BE2C (cell line): ENCODE data around the gene DIPK1B.

Source experiments
- DNase-seq: peaks from one replicate; pipeline ENCODE4 v3.0.0-alpha.2; 2020
- H3K27me3 ChIP-seq: fragments of 250-450 bp; sonication (Bioruptor Pico); 2 replicates; pipeline ENCODE4 v1.5.1; 2020; ENCODE audit warnings: mild to moderate bottlenecking
- H3K36me3 ChIP-seq: fragments of 250-450 bp; sonication (Bioruptor Pico); 2 replicates; pipeline ENCODE4 v1.5.1; 2020; ENCODE audit warnings: mild to moderate bottlenecking
- H3K4me1 ChIP-seq: fragments of 250-450 bp; sonication (Bioruptor Pico); 2 replicates; pipeline ENCODE4 v1.5.1; 2020
- H3K4me3 ChIP-seq: 2 replicates; pipeline ENCODE4 v1.5.1; 2011; ENCODE audit warnings: low read depth, low read length
- H3K9me3 ChIP-seq: fragments of 250-450 bp; sonication (Bioruptor Pico); 2 replicates; pipeline ENCODE4 v1.5.1; 2020
- TF ChIP-seq, protein P1 (sequence below): IDR thresholded peaks from 2 replicates; pipeline ENCODE4 v1.5.1; 2012; ENCODE audit warnings: mild to moderate bottlenecking, low read depth, low read length

Gene DIPK1B

GRCh38 chr9:136723362-136723976 lies 11.1 kb downstream of the DIPK1B start:
- H3K4me1 ChIP-seq = peaks cover 35% of the 10 kb centered on the region
- no peaks in the 10 kb centered on the region for H3K27me3 ChIP-seq
- no peaks in the 10 kb centered on the region for H3K9me3 ChIP-seq
- no peak overlapping the region for H3K4me3 ChIP-seq
- H3K36me3 ChIP-seq = peaks cover 70% of the 10 kb centered on the region
- peak; percentile 50 for DNase-seq
- TF ChIP-seq, protein P1, sequence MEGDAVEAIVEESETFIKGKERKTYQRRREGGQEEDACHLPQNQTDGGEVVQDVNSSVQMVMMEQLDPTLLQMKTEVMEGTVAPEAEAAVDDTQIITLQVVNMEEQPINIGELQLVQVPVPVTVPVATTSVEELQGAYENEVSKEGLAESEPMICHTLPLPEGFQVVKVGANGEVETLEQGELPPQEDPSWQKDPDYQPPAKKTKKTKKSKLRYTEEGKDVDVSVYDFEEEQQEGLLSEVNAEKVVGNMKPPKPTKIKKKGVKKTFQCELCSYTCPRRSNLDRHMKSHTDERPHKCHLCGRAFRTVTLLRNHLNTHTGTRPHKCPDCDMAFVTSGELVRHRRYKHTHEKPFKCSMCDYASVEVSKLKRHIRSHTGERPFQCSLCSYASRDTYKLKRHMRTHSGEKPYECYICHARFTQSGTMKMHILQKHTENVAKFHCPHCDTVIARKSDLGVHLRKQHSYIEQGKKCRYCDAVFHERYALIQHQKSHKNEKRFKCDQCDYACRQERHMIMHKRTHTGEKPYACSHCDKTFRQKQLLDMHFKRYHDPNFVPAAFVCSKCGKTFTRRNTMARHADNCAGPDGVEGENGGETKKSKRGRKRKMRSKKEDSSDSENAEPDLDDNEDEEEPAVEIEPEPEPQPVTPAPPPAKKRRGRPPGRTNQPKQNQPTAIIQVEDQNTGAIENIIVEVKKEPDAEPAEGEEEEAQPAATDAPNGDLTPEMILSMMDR = no peak

DNA sequence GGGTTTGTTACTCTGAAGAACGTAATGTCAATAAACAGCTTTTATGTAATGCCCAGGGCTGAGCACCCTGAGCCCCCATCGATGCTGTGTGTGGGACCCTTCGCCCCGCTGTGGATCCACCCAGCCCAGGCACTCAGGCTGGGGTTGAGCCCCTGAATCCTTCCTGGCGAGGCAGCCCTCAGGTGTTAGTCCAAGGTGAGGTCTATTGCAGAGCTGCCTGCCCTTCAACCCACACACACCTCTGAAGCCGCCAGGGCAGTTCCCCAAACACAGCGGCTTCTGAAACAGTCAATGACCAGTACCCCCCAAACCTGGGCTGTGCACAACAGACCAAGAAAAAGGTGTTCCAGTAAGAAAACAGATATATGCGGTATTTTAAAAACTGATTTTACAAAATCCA lies 11.6 kb downstream of the DIPK1B start:
- DNase-seq = no peak
- Histone ChIP-seq H3K9me3 (no peaks in the 10 kb centered on the region), H3K4me3 (no peak overlapping the region), H3K36me3 (peaks cover 70% of the 10 kb centered on the region), H3K4me1 (peaks cover 35% of the 10 kb centered on the region), H3K27me3 (no peaks in the 10 kb centered on the region)
- TF ChIP-seq, protein P1 = no peak

DNA sequence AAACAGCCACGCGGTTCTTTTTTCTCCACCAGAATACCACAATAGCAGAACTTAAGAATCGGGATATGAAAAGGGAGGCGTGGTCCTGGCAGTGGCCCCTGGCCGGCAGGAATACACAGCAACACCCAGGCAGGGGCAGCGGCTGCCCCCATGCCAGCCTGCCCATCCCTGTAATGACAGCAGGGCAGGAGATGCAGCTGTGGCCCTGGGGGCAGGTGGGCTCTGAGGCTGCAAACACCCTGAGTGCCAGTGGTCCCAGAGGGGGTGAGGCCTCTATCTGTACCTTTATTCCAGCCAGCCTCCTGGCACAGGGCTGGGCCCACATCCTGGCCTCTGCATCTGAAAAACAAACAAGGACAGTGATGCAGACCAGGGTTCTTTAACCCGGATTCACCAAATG lies 12.4 kb downstream of the DIPK1B start:
- Histone ChIP-seq H3K36me3 (peaks cover 64% of the 10 kb centered on the region), H3K9me3 (no peaks in the 10 kb centered on the region; the same call in 1 of the 2 replicates), H3K4me1 (peaks cover 30% of the 10 kb centered on the region), H3K27me3 (no peaks in the 10 kb centered on the region), H3K4me3 (peak overlapping the region; percentile 24; the same call in 1 of the 2 replicates)
- TF ChIP-seq, protein P1 = no peak
- DNase-seq = no peak

DNA sequence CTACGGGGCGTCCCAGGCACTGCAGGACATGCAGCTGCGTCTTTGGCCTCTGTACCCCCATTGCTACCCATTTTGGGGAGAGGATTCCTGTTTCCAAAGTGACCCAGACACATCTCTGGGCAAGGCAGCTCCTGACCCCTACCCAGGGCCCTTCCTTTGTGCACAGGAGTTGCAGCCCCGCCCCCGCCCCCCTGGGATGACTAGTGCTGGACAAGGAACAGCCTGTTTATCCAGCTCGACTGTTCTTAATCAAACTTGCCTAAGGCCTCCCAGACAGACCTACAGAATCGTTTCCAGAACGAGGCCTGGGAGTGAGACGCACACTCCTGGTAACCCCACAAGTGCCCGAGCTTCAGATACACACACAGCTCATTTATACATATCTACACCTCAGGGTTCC lies 13.2 kb downstream of the DIPK1B start:
- Histone ChIP-seq H3K4me3 (peak overlapping the region; percentile 100), H3K27me3 (no peaks in the 10 kb centered on the region), H3K9me3 (no peaks in the 10 kb centered on the region; the same call in 1 of the 2 replicates), H3K4me1 (peaks cover 23% of the 10 kb centered on the region), H3K36me3 (peaks cover 57% of the 10 kb centered on the region)
- DNase-seq = peak; percentile 57
- TF ChIP-seq, protein P1 = no peak

DNA sequence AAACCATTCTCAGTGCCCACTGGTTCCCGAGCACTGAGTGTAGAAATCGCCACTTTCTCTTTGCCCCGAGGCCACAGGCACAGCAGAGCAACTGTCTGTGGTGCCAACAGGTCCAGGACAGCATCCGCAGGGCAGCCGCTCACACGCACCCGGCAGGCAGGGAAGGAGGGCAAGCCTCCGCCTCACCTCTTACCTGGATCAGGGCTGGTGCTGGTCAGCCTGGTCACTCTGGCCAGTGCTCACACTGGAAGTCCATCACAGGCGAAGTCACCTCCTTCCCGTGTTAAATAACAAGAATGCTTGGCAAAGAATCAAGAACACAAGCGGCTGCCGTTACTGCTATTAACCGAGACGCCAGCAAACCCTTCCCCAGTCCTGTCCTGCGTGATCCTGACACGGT lies 13.7 kb downstream of the DIPK1B start:
- H3K4me3 ChIP-seq = peak overlapping the region; percentile 100
- no peaks in the 10 kb centered on the region; the same call in 1 of the 2 replicates for H3K9me3 ChIP-seq
- H3K27me3 ChIP-seq = no peaks in the 10 kb centered on the region
- peaks cover 56% of the 10 kb centered on the region for H3K36me3 ChIP-seq
- H3K4me1 ChIP-seq = peaks cover 18% of the 10 kb centered on the region
- TF ChIP-seq, protein P1 = no peak
- no peak for DNase-seq

DNA sequence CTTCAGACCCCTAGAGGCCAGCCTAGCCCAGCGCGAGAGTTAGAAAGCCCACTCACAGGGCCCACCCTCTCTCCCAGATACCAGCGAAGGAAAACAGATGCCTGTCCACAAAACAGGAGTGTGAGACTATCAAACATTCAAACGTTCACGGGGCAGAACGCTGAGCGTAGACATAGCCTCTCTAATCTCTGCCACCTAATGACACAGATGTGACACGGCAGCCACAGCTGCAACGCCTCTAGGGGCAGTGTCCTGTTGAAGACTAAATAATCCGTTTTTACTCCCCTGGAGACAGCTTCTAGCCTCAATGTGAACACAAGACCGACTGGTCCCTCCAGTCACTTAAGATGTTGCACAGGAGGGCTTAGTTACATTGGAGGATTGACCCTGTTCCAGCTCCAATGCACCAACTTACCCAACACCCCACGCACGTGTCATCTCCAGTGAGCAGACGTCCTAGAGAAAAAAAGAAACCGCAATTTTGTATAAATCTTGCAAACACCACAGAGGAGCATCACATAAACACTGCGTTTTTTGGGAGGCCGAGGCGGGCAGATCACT lies 14.3 kb downstream of the DIPK1B start:
- Histone ChIP-seq H3K4me3 (peak overlapping the region; percentile 100), H3K27me3 (no peaks in the 10 kb centered on the region), H3K36me3 (peaks cover 56% of the 10 kb centered on the region), H3K9me3 (no peaks in the 10 kb centered on the region; the same call in 1 of the 2 replicates), H3K4me1 (peaks cover 12% of the 10 kb centered on the region)
- TF ChIP-seq, protein P1 = peak; percentile 80
- peak; percentile 54 for DNase-seq
